HepG2 (cell line): Measurements from ENCODE around the gene SHMT1.

Source experiments
- CREB3 ChIP-seq: sonication (generic); formaldehyde crosslinking; IDR thresholded peaks from 2 replicates; pipeline ENCODE4 v1.5.0; 2020; ENCODE audit warnings: missing genetic modification reagents
- HMG20B ChIP-seq: conservative IDR thresholded peaks from 2 replicates; pipeline ENCODE4 v1.6.1; 2016; ENCODE audit warnings: missing genetic modification reagents, missing compliant biosample characterization

DNA sequence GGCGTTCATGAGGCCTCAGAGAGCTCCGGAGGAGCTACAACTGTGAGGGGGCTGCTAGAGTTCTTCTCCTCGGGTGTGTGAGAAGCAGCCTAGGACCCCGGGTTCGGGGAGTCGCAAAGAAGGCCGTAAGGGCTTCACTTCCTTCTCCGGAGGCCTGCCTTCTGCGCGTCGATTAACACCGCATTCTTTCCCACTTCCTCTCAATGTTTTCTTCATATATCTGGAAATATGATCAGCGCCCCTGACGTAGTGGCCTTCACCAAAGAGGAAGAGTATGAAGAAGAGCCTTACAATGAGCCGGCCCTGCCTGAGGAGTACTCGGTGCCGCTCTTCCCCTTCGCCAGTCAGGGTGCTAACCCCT lies 47.8 kb downstream of the SHMT1 start:
- no peak for TF ChIP-seq HMG20B (CRISPR knock-in tag)
- no peak for TF ChIP-seq CREB3 (CRISPR knock-in tag)
